Measurements from ENCODE around the gene NRTN. TPM values are rescaled to one million over a fixed set of nuclear protein-coding genes. Genes with fewer than 3 reads are reported as not detected.

NRTN gene
- total and polyA plus RNA-seq, 2 of the 13 experiments (the other 11 are each of a cell fraction or from before 2014, with no cell fraction given): 4.1 to 5.3 TPM

- TF ChIP-seq SCMH1 (CRISPR knock-in tag; IDR thresholded peaks at IDR 0.05; ENCODE audit: borderline replicate concordance): no peak
- no peak; the same call in 1 of the 2 replicates for TF ChIP-seq MTERF4 (CRISPR knock-in tag; IDR thresholded peaks at IDR 0.05)
- peak; percentile 89; the same call in 1 of the 2 replicates for TF ChIP-seq ZNF670 (CRISPR knock-in tag; IDR thresholded peaks at IDR 0.05; ENCODE audit: borderline replicate concordance)
- no peak for TF ChIP-seq ZNF3 (CRISPR knock-in tag; IDR thresholded peaks at IDR 0.05)
- no peak for TF ChIP-seq SRF (IDR thresholded peaks at IDR 0.05; ENCODE audit: low read depth, low read length)
- peak; percentile 29; the same call in 1 of the 2 replicates for TF ChIP-seq TBX3 (IDR thresholded peaks at IDR 0.05; ENCODE audit: borderline replicate concordance)
- peak; percentile 96 for TF ChIP-seq KLF6 (CRISPR knock-in tag; IDR thresholded peaks at IDR 0.05)
- TF ChIP-seq ZNF251 (CRISPR knock-in tag; IDR thresholded peaks at IDR 0.05): no peak; the same call in 1 of the 2 replicates
- peak; percentile 88; the same call in 1 of the 2 replicates for TF ChIP-seq ZBTB4 (CRISPR knock-in tag; IDR thresholded peaks at IDR 0.05; ENCODE audit: borderline replicate concordance)
- TF ChIP-seq CREB3 (CRISPR knock-in tag; IDR thresholded peaks at IDR 0.05): no peak; the same call in 1 of the 2 replicates
- TF ChIP-seq CHD2 (IDR thresholded peaks at IDR 0.05; ENCODE audit: low read depth, low read length): peak; percentile 100
- TF ChIP-seq NCOR1 (IDR thresholded peaks at IDR 0.05; ENCODE audit: borderline replicate concordance, low read length): no peak
- TF ChIP-seq SETDB1 (CRISPR knock-in tag; IDR thresholded peaks at IDR 0.05; ENCODE audit: borderline replicate concordance): no peak
- TF ChIP-seq NAIF1 (CRISPR knock-in tag; IDR thresholded peaks at IDR 0.05; ENCODE audit: borderline replicate concordance): 0 out of 2 replicates have a peak, but pooled peaks have one; percentile 45
- TF ChIP-seq ZNF83 (CRISPR knock-in tag; IDR thresholded peaks at IDR 0.05; ENCODE audit: borderline replicate concordance): no peak
- TF ChIP-seq RBM22 (optimal IDR thresholded peaks at IDR 0.05; ENCODE audit: low read length): peak; percentile 85
- no peak for TF ChIP-seq PBX3 (CRISPR knock-in tag; IDR thresholded peaks at IDR 0.05; ENCODE audit: borderline replicate concordance)
- no peak for TF ChIP-seq ZBTB8A (CRISPR knock-in tag; IDR thresholded peaks at IDR 0.05; ENCODE audit: borderline replicate concordance, low read depth)
- TF ChIP-seq ETS1 (CRISPR knock-in tag; IDR thresholded peaks at IDR 0.05): no peak
- no peak for TF ChIP-seq KLF13 (CRISPR knock-in tag; IDR thresholded peaks at IDR 0.05)
- peak; percentile 59; the same call in 1 of the 2 replicates for TF ChIP-seq KDM5A (IDR thresholded peaks at IDR 0.05; ENCODE audit: borderline replicate concordance, low read length)
Measured at GRCh38 chr19:5827891-5828660, 23.2 kb downstream of the NRTN start (continued).
